Activated naive CD4-positive, alpha-beta T cell treated with anti-CD3 and anti-CD28 coated beads, Interleukin-2, amount 50 U/mL, for 72 hours (primary cell): ENCODE results near the gene AP1S1. TPM values are rescaled to one million over a fixed set of nuclear protein-coding genes. Genes with fewer than 3 reads are reported as not detected.
A peak's percentile ranks its signal among the peaks of the same experiment; 100 is the strongest.
"Not testable (repeated sequence)": the region's sequence is repeated elsewhere in the genome, so short reads cannot be mapped to it uniquely, and the experiment has no call there.

Experiments
- ATAC-seq, 2 donors: fragments of 150-1000 bp; cut with Tn5 transposase; 2 replicates each; pipeline ENCODE4 v1.10.0; 2021; ENCODE audit warnings: mild to moderate bottlenecking in 2 of 2, moderate library complexity in 2 of 2
- DNase-seq, 2 donors: peaks; one replicate each; pipeline ENCODE4 v3.0.0; 2021 to 2022; ENCODE audit warnings: low spot score in 2 of 2
- H3K27ac Mint-ChIP-seq, 2 donors: one replicate each; pipeline ENCODE4 v1.8.0; 2022; ENCODE audit warnings: mild to moderate bottlenecking in 2 of 2, mixed read lengths in 2 of 2
- H3K36me3 Mint-ChIP-seq, 2 donors: one replicate each; pipeline ENCODE4 v1.8.0; 2022; ENCODE audit warnings: mixed read lengths in 2 of 2
- H3K9me3 Mint-ChIP-seq, 2 donors: one replicate each; pipeline ENCODE4 v1.8.0; 2022; ENCODE audit warnings: mixed read lengths in 2 of 2
- total RNA-seq, 2 donors: library from RNA; stranded (reverse); gene quantifications; one replicate each; pipeline ENCODE4 v1.2.3, GENCODE V29; 2022

The AP1S1 gene
- total RNA-seq, 2 donors from 2014 or later, result 26.3 to 48.2 TPM

GRCh38 chr7:101200862-101201599 is 46.8 kb downstream of the AP1S1 start, which contains the start of gene MOGAT3:
Gene MOGAT3, minus strand, starts transcription at chr7:101201036. Its CDS starts 182 bp downstream, at chr7:101200854.
- Mint-ChIP-seq H3K27ac (no peak within 1 kb of the TSS), H3K36me3 (peaks cover 0 to 4% of the 10 kb centered on the region in 2 donors), H3K9me3 (no peaks in the 10 kb centered on the region)
- DNase-seq (no peak), ATAC-seq (no peak)

DNA sequence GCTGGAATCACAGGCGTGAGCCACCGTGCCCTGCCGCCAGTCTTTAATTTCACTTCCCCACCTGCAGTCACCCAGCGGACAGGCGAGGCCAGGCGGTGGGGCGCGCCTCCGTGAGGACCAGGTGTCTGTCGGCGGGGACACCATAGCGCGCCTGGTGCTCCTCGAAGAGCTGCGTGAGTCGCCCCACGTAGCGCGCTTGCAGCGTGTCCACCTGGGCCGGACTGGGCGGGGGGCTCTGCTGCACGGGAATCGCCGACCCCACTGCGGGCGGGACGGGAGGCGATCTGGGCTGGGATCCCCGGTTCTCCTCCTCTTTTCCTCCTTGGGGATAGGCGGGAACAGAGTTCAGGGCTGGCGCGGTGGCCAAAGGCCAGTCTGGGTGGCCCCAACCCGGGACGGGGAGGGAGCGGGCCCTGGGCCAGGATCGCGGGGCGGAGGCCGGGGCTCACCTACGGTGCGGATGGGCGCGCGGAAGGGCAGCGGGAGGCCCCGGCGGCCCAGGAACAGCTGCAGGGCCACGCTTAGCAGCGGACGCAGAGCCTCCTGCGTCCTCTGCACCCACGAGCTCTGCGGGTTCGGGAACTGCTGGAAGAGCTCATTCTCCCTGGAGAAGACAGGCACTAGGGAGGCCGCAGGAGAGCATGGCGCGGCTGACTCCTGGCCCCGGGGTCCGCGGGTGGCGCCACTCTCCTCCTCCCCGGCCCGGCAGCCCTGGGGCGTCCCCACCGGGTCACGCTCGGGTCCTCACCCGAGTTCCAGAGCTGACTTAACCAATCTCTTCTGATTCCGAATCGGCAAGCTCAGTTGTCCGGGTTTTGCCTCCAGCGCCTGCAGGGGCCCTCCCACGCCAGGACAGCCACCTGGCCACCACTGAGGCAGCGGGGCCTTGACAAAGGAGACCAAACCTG is 47.7 kb downstream of the AP1S1 start:
- no peak overlapping the region for H3K27ac Mint-ChIP-seq
- ATAC-seq (no peak), DNase-seq (no peak)
- H3K9me3 Mint-ChIP-seq, result no peaks in the 10 kb centered on the region
- peaks cover 0 to 11% of the 10 kb centered on the region in 2 donors for H3K36me3 Mint-ChIP-seq

- ATAC-seq (no peak), DNase-seq (no peak)
- Mint-ChIP-seq H3K36me3 (peaks cover 0 to 11% of the 10 kb centered on the region in 2 donors), H3K27ac (no peak overlapping the region), H3K9me3 (no peaks in the 10 kb centered on the region)
Observed at GRCh38 chr7:101202603-101202918, 48.3 kb downstream of the AP1S1 start.

DNA sequence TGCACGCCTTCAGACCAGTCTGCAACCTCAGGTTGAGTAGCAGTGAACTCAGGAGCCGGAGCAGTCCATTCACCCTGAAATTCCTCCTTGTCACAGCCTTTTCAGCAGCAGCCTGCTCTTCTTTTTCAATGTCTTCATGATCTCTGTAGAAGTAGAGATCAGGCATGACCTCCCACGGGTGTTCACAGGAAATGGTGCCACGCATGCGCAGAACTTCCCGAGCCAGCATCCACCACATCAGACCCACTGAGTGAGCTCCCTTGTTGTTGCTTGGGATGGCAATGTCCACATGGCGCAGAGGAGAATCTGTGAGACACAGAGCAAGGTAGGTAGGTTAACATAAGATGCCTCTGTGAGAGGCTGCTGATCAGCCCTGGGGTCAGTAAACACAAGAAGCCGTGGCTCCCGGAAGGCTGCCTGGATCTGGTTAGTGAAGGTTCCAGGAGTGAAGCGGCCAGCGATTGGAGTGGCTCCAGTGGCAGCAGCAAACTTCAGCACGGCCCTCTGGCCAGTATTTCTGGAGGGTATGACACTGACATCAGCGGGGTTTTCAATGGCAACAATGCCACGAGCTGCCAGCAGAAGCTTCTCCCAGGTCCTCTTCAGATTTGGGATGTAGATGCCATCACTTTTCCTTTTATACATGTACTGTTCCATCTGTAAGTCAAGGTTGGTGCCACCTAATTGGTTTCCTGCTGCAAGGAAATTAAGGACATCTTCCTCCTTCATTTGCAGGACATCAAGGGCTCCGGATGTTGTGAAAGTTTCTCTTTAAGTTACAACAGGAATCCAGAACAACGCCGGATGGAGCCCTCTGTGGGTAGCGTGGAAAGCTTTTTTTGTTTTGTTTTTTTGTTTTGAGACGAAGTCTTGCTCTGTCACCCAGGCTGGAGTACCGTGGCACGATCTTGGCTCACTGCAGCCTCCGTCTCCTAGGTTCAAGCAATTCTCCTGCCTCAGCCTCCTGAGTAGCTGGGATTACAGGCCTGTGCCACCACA is 49.8 kb downstream of the AP1S1 start:
- H3K9me3 Mint-ChIP-seq, DNase-seq, ATAC-seq, H3K27ac Mint-ChIP-seq: not testable (repeated sequence)
- peaks cover 0 to 11% of the 10 kb centered on the region in 2 donors for H3K36me3 Mint-ChIP-seq

GRCh38 chr7:101205901-101206664 is 51.8 kb downstream of the AP1S1 start:
- Mint-ChIP-seq H3K27ac (peak overlapping the region; percentile 29 to 74), H3K9me3 (no peaks in the 10 kb centered on the region)

GRCh38 chr7:101206665-101207042 is 52.4 kb downstream of the AP1S1 start:
- Mint-ChIP-seq H3K27ac (no peak overlapping the region), H3K9me3 (no peaks in the 10 kb centered on the region), H3K36me3 (peaks cover 0 to 11% of the 10 kb centered on the region in 2 donors)
- DNase-seq, result no peak
- ATAC-seq, result no peak

More at GRCh38 chr7:101205901-101206664, 51.8 kb downstream of the AP1S1 start:
- DNase-seq (no peak), ATAC-seq (no peak)
- H3K36me3 Mint-ChIP-seq, result peaks cover 0 to 11% of the 10 kb centered on the region in 2 donors

GRCh38 chr7:101207459-101207858 is 53.2 kb downstream of the AP1S1 start:
- no peak for DNase-seq
- Mint-ChIP-seq H3K36me3 (peaks cover 0 to 11% of the 10 kb centered on the region in 2 donors), H3K27ac (no peak overlapping the region), H3K9me3 (no peaks in the 10 kb centered on the region)
- no peak for ATAC-seq

DNA sequence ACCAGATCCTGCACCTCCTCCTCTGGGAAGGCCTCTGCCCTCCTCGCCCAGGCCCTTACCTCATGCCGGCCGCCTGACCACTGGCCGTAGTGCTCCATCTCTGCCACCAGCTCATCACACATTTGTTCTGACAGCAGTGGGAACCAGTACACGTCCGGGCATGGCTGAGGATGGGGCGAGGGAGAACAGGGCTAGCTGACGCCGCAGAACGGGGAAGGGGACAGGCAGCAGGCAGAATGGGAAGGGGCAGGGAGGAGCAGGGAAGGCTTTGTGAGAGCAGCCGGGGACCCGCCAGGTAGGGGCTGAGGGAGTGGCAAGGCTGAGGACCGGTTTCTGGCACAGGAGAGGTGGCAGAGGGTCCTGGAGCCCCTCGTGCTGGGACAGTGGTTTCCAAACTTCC is 54.5 kb downstream of the AP1S1 start:
- DNase-seq, result no peak
- ATAC-seq, result no peak
- Mint-ChIP-seq H3K27ac (no peak overlapping the region), H3K36me3 (peaks cover 0 to 11% of the 10 kb centered on the region in 2 donors), H3K9me3 (no peaks in the 10 kb centered on the region)

DNA sequence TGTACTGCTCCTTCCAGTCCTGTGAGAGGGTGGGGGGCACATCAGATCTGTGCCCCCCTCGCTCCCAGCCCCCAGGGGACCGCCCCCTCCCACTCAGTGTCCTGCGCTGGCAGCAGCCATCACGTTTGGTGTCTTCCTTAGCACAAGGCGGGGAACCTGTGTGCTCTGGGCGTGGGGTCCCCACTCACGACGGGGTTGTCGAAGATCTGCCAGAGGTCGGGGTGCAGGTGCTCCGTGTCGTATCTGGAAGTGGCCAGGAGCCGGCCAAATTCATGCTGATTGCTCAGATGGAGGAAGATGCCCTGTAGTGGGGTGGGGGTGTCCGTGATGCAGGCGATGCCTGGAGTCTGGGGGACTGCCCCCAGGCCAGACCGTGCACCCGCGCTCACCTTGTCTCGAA is 55.9 kb downstream of the AP1S1 start:
- ATAC-seq (no peak), DNase-seq (no peak)
- H3K36me3 Mint-ChIP-seq, result peaks cover 0 to 11% of the 10 kb centered on the region in 2 donors
- H3K27ac Mint-ChIP-seq, result no peak overlapping the region
- no peaks in the 10 kb centered on the region for H3K9me3 Mint-ChIP-seq

Other genes starting within 250 kb of the AP1S1 start
- gene MUC3A, start 204.9 kb upstream of the AP1S1 start, total RNA-seq, result under 1 TPM in 1 of 2 donors, not detected in 1; 0.31 TPM
- under 1 TPM; 0.34 to 0.41 TPM for gene MUC12, start 184.9 kb upstream of the AP1S1 start, total RNA-seq
- gene MUC17, start 134.4 kb upstream of the AP1S1 start, total RNA-seq, result not detected
- gene TRIM56, start 69.0 kb upstream of the AP1S1 start, total RNA-seq, result 10 to 100 TPM; 49.7 to 64.2 TPM
- under 1 TPM; 0.18 to 0.27 TPM for gene SERPINE1, start 27.4 kb upstream of the AP1S1 start, total RNA-seq
- gene VGF, start 11.1 kb downstream of the AP1S1 start, total RNA-seq, result not detected
- not detected for gene NAT16, start 25.8 kb downstream of the AP1S1 start, total RNA-seq
- not detected for gene MOGAT3, start 46.6 kb downstream of the AP1S1 start, total RNA-seq
- 10 to 100 TPM; 44.7 to 53.5 TPM for gene PLOD3, start 63.1 kb downstream of the AP1S1 start, total RNA-seq
- gene ZNHIT1, start 63.7 kb downstream of the AP1S1 start, total RNA-seq, result 10 to 100 TPM; 49.9 to 50.3 TPM
- 10 to 100 TPM; 17.3 to 26.1 TPM for gene CLDN15, start 83.3 kb downstream of the AP1S1 start, total RNA-seq
- gene FIS1, start 90.6 kb downstream of the AP1S1 start, total RNA-seq, result 10 to 100 TPM; 70.0 to 74.8 TPM
- 1 to 10 TPM; 2.9 to 6.2 TPM for gene IFT22, start 167.3 kb downstream of the AP1S1 start, total RNA-seq
- gene COL26A1, start 208.4 kb downstream of the AP1S1 start, total RNA-seq, result not detected